Posterior cingulate gyrus (tissue), 11 donors: ENCODE measurements around the gene TMX2.
A peak's percentile ranks its signal among the peaks of the same experiment; 100 is the strongest.
"Not testable (repeated sequence)": the region's sequence is repeated elsewhere in the genome, so short reads cannot be mapped to it uniquely, and the experiment has no call there.

ENCODE experiments used
- DNase-seq, 10 donors: peaks; one replicate each; pipeline versions ENCODE4 v3.0.0 to v3.0.0-alpha.2; 2020 to 2021; ENCODE audit warnings: mixed read lengths in 3 of 10
- intact Hi-C: fragments of 100-400 bp; cut with DNase I; formaldehyde crosslinking; loops from one replicate; pipeline ENCODE4 v1.15.1; 2023

Gene TMX2, protein sequence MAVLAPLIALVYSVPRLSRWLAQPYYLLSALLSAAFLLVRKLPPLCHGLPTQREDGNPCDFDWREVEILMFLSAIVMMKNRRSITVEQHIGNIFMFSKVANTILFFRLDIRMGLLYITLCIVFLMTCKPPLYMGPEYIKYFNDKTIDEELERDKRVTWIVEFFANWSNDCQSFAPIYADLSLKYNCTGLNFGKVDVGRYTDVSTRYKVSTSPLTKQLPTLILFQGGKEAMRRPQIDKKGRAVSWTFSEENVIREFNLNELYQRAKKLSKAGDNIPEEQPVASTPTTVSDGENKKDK

GRCh38 chr11:57712256-57713150 lies at the start of gene TMX2:
Gene TMX2 (plus strand): TSS chr11:57712593. CDS start chr11:57712619, 26 bp downstream.
- DNase-seq, result peak; percentile 88 to 99 (median 91)
- intact Hi-C loops, result loop anchor here (2.0 to 5.0 kb wide), 3 partner anchors 28 to 50 kb away; partner anchors contain the start of genes CTNND1 and SELENOH

- intact Hi-C loops, result no loop called here
- DNase-seq, result no peak
Measured at GRCh38 chr11:57662893-57663292, 49.5 kb upstream of the TMX2 start.

GRCh38 chr11:57663975-57664374 lies 48.4 kb upstream of the TMX2 start:
- DNase-seq, result peak in 1 of 10 donors; percentile 43
- intact Hi-C loops, result no loop called here

GRCh38 chr11:57667117-57667735 lies 45.2 kb upstream of the TMX2 start:
- DNase-seq, result peak; percentile 95 to 99 (median 97)
- intact Hi-C loops, result loop anchor here (1.0 to 2.0 kb wide), 3 partner anchors 10 to 133 kb away; partner anchors contain the start of genes CLP1, MED19 and TMX2

GRCh38 chr11:57667736-57668433 lies 44.5 kb upstream of the TMX2 start, which contains the start of gene ZDHHC5:
Gene ZDHHC5 (plus strand): TSS chr11:57668114. CDS start chr11:57673091, 4,977 bp downstream.
- intact Hi-C loops, result loop anchor here (1.0 to 2.0 kb wide), 3 partner anchors 11 to 132 kb away; partner anchors contain the start of genes CLP1, MED19 and TMX2
- DNase-seq, result peak; percentile 98 to 100 (median 100)

- intact Hi-C loops, result no loop called here
- no peak for DNase-seq
Measured at GRCh38 chr11:57668434-57668782, 44.0 kb upstream of the TMX2 start.

DNA sequence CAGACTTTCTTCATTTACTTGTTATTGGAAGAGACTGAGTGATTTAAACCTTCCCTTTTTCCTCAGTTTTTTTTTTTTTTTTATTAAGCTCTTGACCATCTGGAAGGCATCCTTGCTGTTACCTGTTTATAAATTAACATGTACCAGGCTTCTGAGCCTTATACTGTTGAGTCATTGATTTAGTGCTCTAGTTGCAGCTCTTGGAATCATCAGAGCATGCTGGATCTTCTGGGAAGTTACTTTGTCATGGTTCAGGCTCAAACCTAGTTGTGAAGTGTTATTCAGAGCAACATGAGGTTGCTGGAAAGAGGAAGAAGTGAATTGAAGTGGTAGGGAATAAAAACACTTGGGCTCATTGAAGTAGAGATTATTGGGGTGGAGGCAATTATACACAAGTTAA lies 38.1 kb upstream of the TMX2 start:
- intact Hi-C loops, result no loop called here
- DNase-seq, result no peak

- DNase-seq, result no peak
- intact Hi-C loops, result no loop called here
Measured at GRCh38 chr11:57675176-57675941, 37.0 kb upstream of the TMX2 start.

- intact Hi-C loops, result no loop called here
- DNase-seq, result no peak
Measured at GRCh38 chr11:57679396-57679795, 33.0 kb upstream of the TMX2 start.

- intact Hi-C loops, result no loop called here
- DNase-seq, result no peak
Measured at GRCh38 chr11:57680552-57680874, 31.9 kb upstream of the TMX2 start.

GRCh38 chr11:57681168-57681567 lies 31.2 kb upstream of the TMX2 start:
- no peak for DNase-seq
- intact Hi-C loops, result no loop called here

DNA sequence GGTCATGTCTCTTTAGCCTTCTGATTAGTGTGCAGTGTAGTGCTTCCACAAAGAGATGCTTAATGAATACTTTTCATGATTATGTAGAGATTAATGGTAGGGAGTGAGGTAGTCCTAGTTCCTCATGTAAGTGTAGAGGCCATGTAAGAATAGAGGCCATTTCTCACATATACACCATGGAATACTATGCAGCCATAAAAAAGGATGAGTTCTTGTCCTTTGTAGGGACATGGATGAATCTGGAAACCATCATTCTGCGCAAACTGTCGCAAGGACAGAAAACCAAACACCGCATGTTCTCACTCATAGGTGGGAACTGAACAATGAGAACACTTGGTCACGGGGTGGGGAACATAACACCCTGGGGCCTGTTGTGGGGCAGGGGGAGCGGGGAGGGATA lies 21.9 kb upstream of the TMX2 start:
- intact Hi-C loops, DNase-seq: not testable (repeated sequence)

DNA sequence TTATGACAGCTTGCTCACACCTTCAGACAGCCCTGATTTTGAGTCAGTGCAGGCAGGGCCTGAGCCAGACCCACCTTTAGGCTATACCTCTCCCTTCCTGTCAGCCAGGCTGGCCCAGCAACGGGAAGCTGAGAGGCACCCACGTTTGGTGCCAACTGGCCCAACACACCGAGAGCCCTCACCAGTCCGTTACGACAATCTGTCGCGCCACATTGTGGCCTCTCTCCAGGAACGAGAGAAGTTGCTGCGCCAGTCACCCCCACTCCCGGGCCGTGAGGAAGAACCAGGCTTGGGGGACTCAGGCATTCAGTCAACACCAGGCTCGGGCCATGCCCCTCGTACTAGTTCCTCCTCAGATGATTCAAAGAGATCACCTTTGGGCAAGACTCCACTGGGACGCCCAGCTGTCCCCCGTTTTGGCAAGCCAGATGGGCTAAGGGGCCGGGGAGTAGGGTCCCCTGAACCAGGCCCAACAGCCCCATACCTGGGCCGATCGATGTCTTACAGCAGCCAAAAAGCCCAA lies 13.5 kb upstream of the TMX2 start:
- peak in 1 of 10 donors; percentile 75 for DNase-seq
- intact Hi-C loops, result no loop called here

DNA sequence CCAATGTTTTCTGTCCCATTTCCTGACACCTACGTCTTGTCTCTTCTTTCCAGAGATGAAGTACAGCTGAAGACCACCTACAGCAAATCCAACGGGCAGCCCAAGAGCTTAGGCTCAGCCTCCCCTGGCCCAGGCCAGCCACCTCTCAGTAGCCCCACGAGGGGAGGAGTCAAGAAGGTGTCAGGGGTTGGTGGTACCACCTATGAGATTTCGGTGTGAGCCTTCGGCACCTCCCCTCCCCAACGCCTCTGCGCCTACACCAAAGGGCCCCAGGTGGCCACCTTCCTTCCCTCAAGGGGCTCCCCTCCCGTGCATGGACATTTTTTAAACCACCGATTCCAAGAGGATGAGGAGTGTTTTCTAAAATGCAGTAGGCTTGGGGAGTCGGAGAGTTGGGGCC lies 12.6 kb upstream of the TMX2 start:
- intact Hi-C loops, result no loop called here
- DNase-seq, result peak in 1 of 10 donors; percentile 24

GRCh38 chr11:57700425-57700824 lies 12.0 kb upstream of the TMX2 start:
- DNase-seq, result no peak
- intact Hi-C loops, result no loop called here

- no peak for DNase-seq
- intact Hi-C loops, result no loop called here
Measured at GRCh38 chr11:57703341-57703740, 9.1 kb upstream of the TMX2 start.

- intact Hi-C loops, result no loop called here
- no peak for DNase-seq
Measured at GRCh38 chr11:57704932-57705331, 7.5 kb upstream of the TMX2 start.

- intact Hi-C loops, DNase-seq: not testable (repeated sequence)
Measured at GRCh38 chr11:57705432-57705831, 7.0 kb upstream of the TMX2 start.

GRCh38 chr11:57709802-57710367 lies 2.5 kb upstream of the TMX2 start:
- peak in 1 of 10 donors; percentile 1 for DNase-seq
- intact Hi-C loops, result loop anchor here (2.0 to 5.0 kb wide), 2 partner anchors 52 to 91 kb away; partner anchors contain the start of gene CTNND1
